ENCODE measurements around the gene IGFN1.

Gene IGFN1

GRCh38 chr1:201205036-201205435 is 14.4 kb downstream of the IGFN1 start:
- TF ChIP-seq, protein P1, sequence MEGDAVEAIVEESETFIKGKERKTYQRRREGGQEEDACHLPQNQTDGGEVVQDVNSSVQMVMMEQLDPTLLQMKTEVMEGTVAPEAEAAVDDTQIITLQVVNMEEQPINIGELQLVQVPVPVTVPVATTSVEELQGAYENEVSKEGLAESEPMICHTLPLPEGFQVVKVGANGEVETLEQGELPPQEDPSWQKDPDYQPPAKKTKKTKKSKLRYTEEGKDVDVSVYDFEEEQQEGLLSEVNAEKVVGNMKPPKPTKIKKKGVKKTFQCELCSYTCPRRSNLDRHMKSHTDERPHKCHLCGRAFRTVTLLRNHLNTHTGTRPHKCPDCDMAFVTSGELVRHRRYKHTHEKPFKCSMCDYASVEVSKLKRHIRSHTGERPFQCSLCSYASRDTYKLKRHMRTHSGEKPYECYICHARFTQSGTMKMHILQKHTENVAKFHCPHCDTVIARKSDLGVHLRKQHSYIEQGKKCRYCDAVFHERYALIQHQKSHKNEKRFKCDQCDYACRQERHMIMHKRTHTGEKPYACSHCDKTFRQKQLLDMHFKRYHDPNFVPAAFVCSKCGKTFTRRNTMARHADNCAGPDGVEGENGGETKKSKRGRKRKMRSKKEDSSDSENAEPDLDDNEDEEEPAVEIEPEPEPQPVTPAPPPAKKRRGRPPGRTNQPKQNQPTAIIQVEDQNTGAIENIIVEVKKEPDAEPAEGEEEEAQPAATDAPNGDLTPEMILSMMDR (IDR thresholded peaks at IDR 0.05), result no peak
- TF ChIP-seq ZFX (IDR thresholded peaks at IDR 0.05; ENCODE audit: borderline replicate concordance), result no peak
- H3K27ac ChIP-seq, result no peak overlapping the region

DNA sequence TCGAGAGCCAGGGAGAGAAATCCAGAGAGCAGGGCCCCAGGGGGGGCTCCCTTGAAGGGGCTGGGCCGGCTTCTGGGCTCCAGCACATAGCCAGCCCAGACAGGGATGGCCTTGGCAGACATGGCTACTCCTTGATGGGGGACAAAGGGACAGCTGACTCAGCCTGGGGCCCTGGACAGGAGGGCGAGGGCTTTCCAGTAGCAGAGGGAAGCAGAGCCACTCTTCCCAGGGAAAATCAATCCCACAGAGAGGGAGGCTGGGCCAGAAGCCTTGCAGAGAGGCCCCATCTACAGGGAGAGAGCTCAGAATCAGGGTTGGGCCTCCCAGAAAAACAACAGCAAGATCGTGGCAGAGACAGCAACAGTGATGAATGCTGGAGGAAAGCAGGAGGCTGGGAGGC is 15.6 kb downstream of the IGFN1 start:
- TF ChIP-seq ZFX (IDR thresholded peaks at IDR 0.05; ENCODE audit: borderline replicate concordance), result no peak
- TF ChIP-seq, protein P1 (IDR thresholded peaks at IDR 0.05), result no peak
- H3K27ac ChIP-seq, result no peak overlapping the region

- H3K27ac ChIP-seq, result no peak overlapping the region
Measured at GRCh38 chr1:201207046-201207445, 16.4 kb downstream of the IGFN1 start.

DNA sequence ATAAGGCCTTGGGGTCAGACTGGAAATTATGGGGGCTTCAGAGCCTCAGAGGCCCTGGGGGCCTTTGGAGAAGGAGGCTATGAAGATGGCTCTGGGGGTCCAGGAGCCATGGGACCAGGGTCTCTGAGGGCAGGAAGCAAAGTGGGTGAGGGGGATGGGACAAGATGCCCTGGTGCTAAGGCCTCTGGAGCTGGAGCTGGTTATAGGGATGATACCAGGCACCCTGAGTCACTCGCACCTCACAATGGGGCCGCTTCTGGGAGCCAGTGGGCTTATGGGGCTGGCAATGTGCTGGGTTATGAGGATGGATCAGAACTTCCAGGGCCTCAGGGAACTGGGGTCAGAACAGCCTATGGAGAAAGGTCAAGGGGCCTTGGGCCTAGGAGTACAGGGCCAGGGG is 17.6 kb downstream of the IGFN1 start:
- TF ChIP-seq ZFX (IDR thresholded peaks at IDR 0.05; ENCODE audit: borderline replicate concordance), result no peak
- H3K27ac ChIP-seq, result no peak overlapping the region

More at GRCh38 chr1:201207046-201207445, 16.4 kb downstream of the IGFN1 start:
- no peak for TF ChIP-seq ZFX (IDR thresholded peaks at IDR 0.05; ENCODE audit: borderline replicate concordance)
- TF ChIP-seq, protein P1 (IDR thresholded peaks at IDR 0.05), result no peak

- TF ChIP-seq, protein P1 (IDR thresholded peaks at IDR 0.05), result no peak
- no peak for TF ChIP-seq ZFX (IDR thresholded peaks at IDR 0.05; ENCODE audit: borderline replicate concordance)
- H3K27ac ChIP-seq, result no peak overlapping the region
Measured at GRCh38 chr1:201212056-201212455, 21.4 kb downstream of the IGFN1 start.

DNA sequence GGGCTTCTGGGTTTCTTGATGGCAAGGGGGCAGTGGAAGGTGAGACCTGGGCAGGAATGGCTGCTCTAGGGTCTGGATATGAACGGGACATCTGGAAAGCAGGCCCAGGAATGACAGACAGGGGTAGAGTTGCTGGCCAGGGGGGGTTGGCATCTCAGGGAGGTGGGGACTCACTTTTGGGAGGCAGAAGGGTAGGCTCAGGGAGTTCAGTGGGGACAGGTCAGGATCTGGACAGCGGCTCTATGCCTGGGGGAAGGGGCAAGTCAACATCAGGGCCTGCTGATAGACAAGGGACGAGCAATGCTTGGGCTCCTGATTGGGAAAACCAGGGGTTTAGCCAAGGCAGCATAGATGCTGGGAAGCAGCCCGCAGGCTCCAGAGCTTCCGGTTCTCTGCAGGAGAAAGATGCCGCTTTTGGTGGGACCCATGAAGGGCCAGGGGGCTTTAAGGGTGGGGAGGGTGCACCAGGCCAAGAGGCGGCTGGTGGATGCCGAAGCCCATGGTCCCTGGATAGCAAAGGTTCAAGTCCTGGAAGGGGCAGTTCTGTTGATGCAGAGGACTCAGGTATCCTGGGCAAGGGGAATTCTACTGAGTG is 21.9 kb downstream of the IGFN1 start:
- no peak for TF ChIP-seq ZFX (IDR thresholded peaks at IDR 0.05; ENCODE audit: borderline replicate concordance)
- TF ChIP-seq, protein P1 (IDR thresholded peaks at IDR 0.05), result no peak

DNA sequence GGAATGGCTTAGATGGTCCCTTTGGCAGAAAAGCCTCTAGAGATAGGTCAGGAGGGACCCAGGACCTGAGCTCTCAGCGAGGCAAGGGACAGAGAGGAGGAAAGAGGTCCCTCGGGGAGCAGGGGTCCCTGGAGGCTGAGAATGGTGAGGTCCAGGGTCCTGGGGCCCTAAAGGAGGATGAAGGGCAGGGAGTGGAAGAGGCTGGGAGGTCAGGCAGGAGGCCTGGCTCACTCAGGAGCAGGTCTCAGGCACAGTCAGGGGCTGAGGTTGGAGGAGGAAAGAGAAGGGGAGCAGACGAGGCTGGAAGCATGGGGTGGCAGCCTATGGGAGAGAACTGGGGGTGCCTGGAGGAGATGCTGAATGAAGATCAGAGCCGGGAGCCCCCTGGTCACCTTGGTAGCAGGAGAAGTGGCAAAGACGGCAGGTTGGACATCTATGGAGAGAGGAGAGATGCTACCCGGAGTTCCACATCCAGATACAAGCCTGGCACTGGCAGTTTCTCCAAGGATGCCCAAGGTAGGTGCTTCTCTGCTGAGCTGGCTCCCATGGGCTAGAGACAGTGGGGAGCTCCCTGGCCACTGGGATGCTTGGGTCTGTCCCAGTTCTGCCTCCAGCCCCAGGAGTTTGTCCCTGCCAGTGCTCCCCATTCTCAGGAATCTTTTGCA is 22.6 kb downstream of the IGFN1 start:
- no peak for TF ChIP-seq ZFX (IDR thresholded peaks at IDR 0.05; ENCODE audit: borderline replicate concordance)
- TF ChIP-seq, protein P1 (IDR thresholded peaks at IDR 0.05), result no peak
- H3K27ac ChIP-seq, result no peak overlapping the region

More for the DNA sequence above, 21.9 kb downstream of the IGFN1 start:
- no peak overlapping the region for H3K27ac ChIP-seq

Measured in 22Rv1 (cell line).